Endothelial cell of umbilical vein (primary cell): Measurements from ENCODE around the gene BACH2.
"Not testable (repeated sequence)": the region's sequence is repeated elsewhere in the genome, so short reads cannot be mapped to it uniquely, and the experiment has no call there.

Source experiments
- CTCF ChIP-seq, 2 donors: IDR thresholded peaks; 1 replicate in 1 of 2; 2 replicates in 1 of 2; pipeline ENCODE4 v1.5.1; 2011; ENCODE audit warnings: low read length in 2 of 2, mild to moderate bottlenecking in 2 of 2, moderate library complexity in 2 of 2, control low read depth in 1 of 2, inconsistent platforms in 1 of 2, low read depth in 1 of 2; ENCODE audit not compliant: insufficient read depth in 1 of 2; ENCODE audit errors: extremely low read depth in 1 of 2
- EZH2 ChIP-seq: IDR thresholded peaks from 2 replicates; pipeline ENCODE4 v1.6.1; 2012; ENCODE audit warnings: borderline replicate concordance, low read depth, mild to moderate bottlenecking, moderate library complexity, low read length, inconsistent platforms; ENCODE audit not compliant: severe bottlenecking
- MAX ChIP-seq: IDR thresholded peaks from 2 replicates; pipeline ENCODE4 v1.6.1; 2011; ENCODE audit not compliant: insufficient read depth, insufficient read length
- MYC ChIP-seq: IDR thresholded peaks from one replicate; pipeline ENCODE4 v1.6.1; 2011; ENCODE audit warnings: mild to moderate bottlenecking, low read depth, low read length
- POLR2A ChIP-seq: IDR thresholded peaks from 2 replicates; pipeline ENCODE4 v1.6.1; 2012; ENCODE audit warnings: low read depth, mild to moderate bottlenecking, control low read depth, low read length

GRCh38 chr6:90054193-90054592 is 242.4 kb downstream of the BACH2 start:
- not testable (repeated sequence) for TF ChIP-seq CTCF (IDR thresholded peaks at IDR 0.05; ENCODE audit: extremely low read depth in 1 of 2, insufficient read depth in 1 of 2, low read depth in 1 of 2, low read length in 2 of 2); POLR2A; EZH2; MYC; MAX
